Ovary (tissue), 9 donors: Measurements from ENCODE around the gene HDAC10. TPM values are rescaled to one million over a fixed set of nuclear protein-coding genes. Genes with fewer than 3 reads are reported as not detected.
A peak's percentile ranks its signal among the peaks of the same experiment; 100 is the strongest.

Experiments used
- DNase-seq, 5 donors: peaks; one replicate each; pipeline ENCODE4 v3.0.0-alpha.2; 2019 to 2020
- H3K27ac ChIP-seq, 2 donors: fragments of 200-600 bp; one replicate each; pipeline versions ENCODE4 v1.5.1 to v1.8.0; 2019 to 2022
- H3K27me3 ChIP-seq: fragments of 200-600 bp; one replicate; pipeline ENCODE4 v1.8.0; 2022
- H3K36me3 ChIP-seq: fragments of 200-600 bp; sonication (generic); one replicate; pipeline ENCODE4 v1.5.1; 2019
- H3K4me1 ChIP-seq: one replicate; pipeline ENCODE4 v1.8.1; 2013; ENCODE audit warnings: mild to moderate bottlenecking, moderate library complexity; ENCODE audit not compliant: insufficient read depth
- H3K4me3 ChIP-seq: fragments of 200-600 bp; sonication (generic); one replicate; pipeline ENCODE4 v1.5.1; 2017
- H3K9me3 ChIP-seq, 2 donors: fragments of 200-600 bp in 1 of 2; sonication (generic) in 1 of 2; one replicate each; pipeline versions ENCODE4 v1.5.1 to v1.8.1; 2013 to 2019; ENCODE audit warnings: mild to moderate bottlenecking in 1 of 2, moderate library complexity in 1 of 2
- CTCF ChIP-seq, 3 donors: fragments of 450-650 bp in 2 of 3; fragments of 200-600 bp in 1 of 3; IDR thresholded peaks; one replicate each; pipeline versions ENCODE4 v1.5.1 to v1.8.0; 2016 to 2022; ENCODE audit warnings: antibody characterized with exemption in 3 of 3, mild to moderate bottlenecking in 1 of 3
- EP300 ChIP-seq: sonication (generic); formaldehyde crosslinking; IDR thresholded peaks from one replicate; pipeline ENCODE4 v1.6.1; 2017; ENCODE audit warnings: antibody characterized with exemption
- POLR2A ChIP-seq: fragments of 450-650 bp; IDR thresholded peaks from one replicate; pipeline ENCODE4 v1.6.1; 2017; ENCODE audit warnings: antibody characterized with exemption, mild to moderate bottlenecking, moderate library complexity
- WGBS, 3 donors: extraction: QIAGEN DNeasy Blood & Tissue Kit in 1 of 3; methylation state at CpG; one replicate each; pipeline versions ENCODE4 v1.1.5 to v1.1.7; 2013 to 2017; 5-methylcytosine and 5-hydroxymethylcytosine counted together
- intact Hi-C, 4 donors: fragments of 100-400 bp; cut with DNase I; formaldehyde crosslinking; loops; one replicate each; pipeline versions ENCODE4 v1.11.0 to v1.15.1; 2022 to 2023
- polyA plus RNA-seq, 2 donors: library from polyadenylated mRNA; stranded (reverse); fragments of 200-250 nt in 1 of 2; fragments of 350-450 nt in 1 of 2; fragmentation: Illumina TruSeq in 1 of 2; extraction: RNeasy Lipid Tissue Mini Kit (QIAGEN cat#74804) in 1 of 2; gene quantifications; one replicate each; pipeline ENCODE4 v1.2.3, GENCODE V29; 2013 to 2014
- total RNA-seq, 7 donors: library from RNA; depleted of rRNA in 2 of 7; stranded (reverse); fragments of >200 nt in 2 of 7; fragmentation: NEBNext Ultra II Directional in 3 of 7; extraction: Animal tissue kit (Norgen Biotek cat#: 25700) in 3 of 7; gene quantifications; one replicate each; pipeline versions ENCODE4 v1.1.0 to v1.2.4, GENCODE V29; 2016 to 2023
- donor health status: DM: no; HTN: no; CAD: no; lungs with moderate emphysema.
- donor health status: DM: no; HTN: no; CAD: no.
- donor health status: Bipolar disorder and iron deficiency.
- donor health status: DM: yes; HTN: yes; CAD: no.
- donor health status: DM: no; HTN: no; CAD: no.
- donor health status: DM: yes; HTN: yes; CAD: no.

Gene HDAC10
- total and polyA plus RNA-seq, 9 donors: 2.3 to 44.6 (median 38.9) TPM

DNA sequence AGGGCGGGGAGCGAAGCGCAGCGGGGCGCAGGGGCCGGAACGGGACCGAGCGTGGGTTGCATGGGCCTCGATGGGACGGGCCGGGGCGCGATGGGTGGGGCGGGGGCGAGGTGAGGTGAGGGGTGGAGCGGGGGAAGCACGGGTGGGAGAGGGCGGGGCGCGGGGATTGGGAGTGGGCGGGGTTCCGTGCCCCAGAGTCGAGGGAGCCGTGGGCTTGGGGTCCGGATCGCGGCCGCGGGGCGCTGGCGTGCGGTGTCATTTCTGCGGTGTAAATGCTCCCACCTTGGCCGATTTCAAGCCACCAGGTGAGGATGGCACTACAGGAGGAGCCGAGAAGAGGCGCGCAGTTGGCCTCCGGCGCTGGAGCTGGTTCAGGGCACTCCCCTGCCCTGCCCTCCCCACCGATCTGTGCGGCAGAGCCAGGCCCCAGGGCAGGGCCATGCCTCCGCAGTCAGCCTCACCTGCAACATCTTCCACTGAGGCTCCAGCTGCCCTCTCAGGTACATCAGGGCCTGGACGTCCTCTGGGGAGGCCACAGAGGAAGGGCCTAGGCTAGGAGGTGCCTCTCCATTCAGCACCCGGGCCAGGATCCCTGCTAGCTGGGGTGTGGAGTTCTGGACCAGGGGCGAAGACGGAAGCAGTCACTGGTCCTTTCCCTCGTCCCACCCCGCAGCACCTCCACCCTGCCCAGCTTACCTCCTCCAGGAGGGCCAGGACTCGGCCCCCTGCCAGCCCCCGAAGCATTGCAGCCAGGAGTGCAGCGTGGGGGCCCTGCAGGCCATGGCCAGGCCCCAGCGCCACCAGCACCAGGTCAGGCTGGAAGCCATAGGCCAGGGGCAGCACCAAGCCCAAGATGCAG is 5.6 kb downstream of the HDAC10 start:
- DNase-seq: peak in 2 of 5 donors; percentile 55
- WGBS, 3 donors: 12 to 21% (median 16%) methylated on average over 29 to 53 of the region's 53 CpGs
- Histone ChIP-seq H3K4me3 (peak overlapping the region; percentile 71), H3K9me3 (no peaks in the 10 kb centered on the region), H3K4me1 (peaks cover 15% of the 10 kb centered on the region), H3K27ac (peak overlapping the region; percentile 50 to 82), H3K27me3 (no peaks in the 10 kb centered on the region), H3K36me3 (no peaks in the 10 kb centered on the region)
- intact Hi-C loops: loop anchor here in 2 of 4 donors (10.0 kb wide), 2 partner anchors 259 to 279 kb away; partner anchors contain the start of genes LMF2 (in 1 of the 2), NCAPH2 (in 1 of the 2) and SCO2 (in 1 of the 2)
- no peak for TF ChIP-seq POLR2A
- TF ChIP-seq CTCF (IDR thresholded peaks at IDR 0.05): no peak
- TF ChIP-seq EP300: no peak

- Histone ChIP-seq H3K27me3 (no peaks in the 10 kb centered on the region), H3K36me3 (no peaks in the 10 kb centered on the region), H3K4me1 (peaks cover 10% of the 10 kb centered on the region), H3K4me3 (peak within 1 kb of the TSS; percentile 71), H3K9me3 (no peaks in the 10 kb centered on the region), H3K27ac (peak within 1 kb of the TSS; percentile 50 to 82)
- intact Hi-C loops: loop anchor here in 3 of 4 donors (5.0 to 10.0 kb wide), 3 partner anchors 98 to 280 kb away; partner anchors contain the start of genes LMF2 (in 1 of the 3), NCAPH2 (in 1 of the 3), PPP6R2 (in 1 of the 3) and SCO2 (in 1 of the 3)
- DNase-seq: peak; percentile 92 to 97 (median 95)
- 0% methylated on average over 39 to 76 of the region's 76 CpGs for WGBS, 3 donors
- TF ChIP-seq POLR2A: peak; percentile 91
- no peak for TF ChIP-seq EP300
- peak in 1 of 3 donors; percentile 66 for TF ChIP-seq CTCF (IDR thresholded peaks at IDR 0.05)
Measured at GRCh38 chr22:50244420-50245213, 6.4 kb downstream of the HDAC10 start, which contains the start of gene TUBGCP6. Gene TUBGCP6 (minus strand): TSS chr22:50245023. CDS start chr22:50244459, 564 bp downstream.

DNA sequence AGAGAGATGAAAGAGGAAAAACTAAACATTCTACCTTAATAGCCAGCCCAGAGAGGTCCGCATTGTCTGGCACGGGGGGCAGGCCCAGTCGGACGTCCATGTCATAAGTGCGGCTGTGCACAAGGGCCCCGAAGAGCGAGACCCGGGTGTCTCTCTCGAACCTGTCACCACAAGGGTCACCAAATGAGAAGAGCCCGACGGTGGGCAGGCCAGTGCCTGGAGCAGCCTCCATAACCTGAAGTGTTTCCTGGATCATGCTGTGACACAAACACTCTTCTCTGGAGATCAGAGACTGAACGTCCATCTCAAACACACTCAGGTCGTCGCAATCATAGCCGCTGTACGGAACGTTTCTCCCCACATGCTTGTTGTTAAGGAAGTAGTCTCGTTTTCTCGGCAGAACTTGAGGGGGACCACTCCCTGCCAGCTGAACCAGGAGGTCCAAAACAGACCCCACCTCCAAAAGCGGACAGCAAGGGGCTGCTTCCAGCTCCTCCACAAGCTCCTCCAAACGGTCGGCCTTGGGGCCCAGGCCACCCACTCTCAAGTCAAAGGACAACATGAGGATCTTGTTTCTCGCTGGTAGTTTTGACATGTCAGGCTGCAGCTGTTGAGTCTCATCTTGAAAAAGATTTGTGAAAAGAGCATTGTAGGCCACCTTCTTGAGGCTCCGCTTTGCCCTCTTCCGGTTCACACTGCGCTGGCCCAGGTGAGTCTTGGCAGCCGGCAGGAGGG is 7.2 kb downstream of the HDAC10 start:
- TF ChIP-seq CTCF (IDR thresholded peaks at IDR 0.05): no peak
- TF ChIP-seq EP300: no peak
- no peak for TF ChIP-seq POLR2A
- Histone ChIP-seq H3K27ac (peak overlapping the region in 1 of 2 donors; percentile 82), H3K4me1 (peaks cover 10% of the 10 kb centered on the region), H3K9me3 (no peaks in the 10 kb centered on the region), H3K36me3 (no peaks in the 10 kb centered on the region), H3K27me3 (no peaks in the 10 kb centered on the region), H3K4me3 (peak overlapping the region; percentile 71)
- whole genome bisulfite sequencing, 3 donors: 2 to 11% (median 4%) methylated on average over 24 to 27 of the region's 27 CpGs
- peak in 2 of 5 donors; percentile 35 to 43 for DNase-seq
- intact Hi-C loops: loop anchor here in 3 of 4 donors (5.0 to 10.0 kb wide), 3 partner anchors 98 to 281 kb away; partner anchors contain the start of genes LMF2 (in 1 of the 3), NCAPH2 (in 1 of the 3), PPP6R2 (in 1 of the 3) and SCO2 (in 1 of the 3)
